Astrocyte (in vitro differentiated cells and primary cell): ENCODE results near the gene SMPDL3A. TPM values are rescaled to one million over a fixed set of nuclear protein-coding genes. Genes with fewer than 3 reads are reported as not detected.

Experiments used
- DNase-seq: peaks from one replicate; pipeline ENCODE4 v3.0.0-alpha.2; 2010; ENCODE audit warnings: low read depth
- FAIRE-seq: peaks from 2 replicates; lab custom pipeline; 2011; peaks lifted over from hg19 to GRCh38; lab: Jason Lieb, UNC
- H2AFZ ChIP-seq: 2 replicates; pipeline ENCODE4 v1.6.0; 2012; ENCODE audit warnings: low read depth, low read length, inconsistent platforms
- H3K27ac ChIP-seq: 2 replicates; pipeline ENCODE4 v1.5.1; 2011; ENCODE audit warnings: low read depth, low read length, inconsistent platforms
- H3K27me3 ChIP-seq: 2 replicates; pipeline ENCODE4 v1.6.0; 2011; ENCODE audit warnings: low read length, inconsistent platforms; ENCODE audit not compliant: insufficient read depth
- H3K36me3 ChIP-seq: 2 replicates; pipeline ENCODE4 v1.5.1; 2011; ENCODE audit warnings: low read length, inconsistent platforms; ENCODE audit not compliant: insufficient read depth
- H3K4me1 ChIP-seq: 2 replicates; pipeline ENCODE4 v1.5.1; 2011; ENCODE audit warnings: low read length, inconsistent platforms; ENCODE audit not compliant: insufficient read depth
- H3K4me2 ChIP-seq: 2 replicates; pipeline ENCODE4 v1.6.0; 2012; ENCODE audit warnings: low read length, inconsistent platforms
- H3K4me3 ChIP-seq: 2 replicates; pipeline ENCODE4 v1.5.1; 2011; ENCODE audit warnings: low read depth, mild to moderate bottlenecking, low read length, inconsistent platforms; ENCODE audit not compliant: insufficient read depth
- H3K79me2 ChIP-seq: 2 replicates; pipeline ENCODE4 v1.6.0; 2012; ENCODE audit warnings: mild to moderate bottlenecking, low read length, inconsistent platforms; ENCODE audit not compliant: insufficient read depth
- H3K9ac ChIP-seq: 2 replicates; pipeline ENCODE4 v1.6.0; 2012; ENCODE audit warnings: mild to moderate bottlenecking, low read length, inconsistent platforms
- H3K9me3 ChIP-seq: 2 replicates; pipeline ENCODE4 v1.5.1; 2012; ENCODE audit warnings: low read depth, mild to moderate bottlenecking, low read length, inconsistent platforms; ENCODE audit not compliant: insufficient read depth
- H4K20me1 ChIP-seq: 2 replicates; pipeline ENCODE4 v1.6.0; 2012; ENCODE audit warnings: low read length, inconsistent platforms; ENCODE audit not compliant: insufficient read depth
- H3K27ac Mint-ChIP-seq: one replicate; pipeline ENCODE4 v1.8.0; 2021; ENCODE audit warnings: mild to moderate bottlenecking, mixed read lengths; ENCODE audit not compliant: unreplicated experiment
- H3K27me3 Mint-ChIP-seq: one replicate; pipeline ENCODE4 v1.8.0; 2021; ENCODE audit warnings: low read depth, mixed read lengths; ENCODE audit not compliant: unreplicated experiment
- H3K36me3 Mint-ChIP-seq: one replicate; pipeline ENCODE4 v1.8.0; 2021; ENCODE audit warnings: low read depth, mixed read lengths; ENCODE audit not compliant: unreplicated experiment
- H3K4me1 Mint-ChIP-seq: one replicate; pipeline ENCODE4 v1.8.0; 2021; ENCODE audit warnings: low read depth, mixed read lengths; ENCODE audit not compliant: unreplicated experiment
- H3K4me3 Mint-ChIP-seq: one replicate; pipeline ENCODE4 v1.8.0; 2021; ENCODE audit warnings: mild to moderate bottlenecking, moderate library complexity, mixed read lengths; ENCODE audit not compliant: unreplicated experiment
- H3K9me3 Mint-ChIP-seq: one replicate; pipeline ENCODE4 v1.8.0; 2021; ENCODE audit warnings: mild to moderate bottlenecking, mixed read lengths; ENCODE audit not compliant: unreplicated experiment
- CTCF ChIP-seq: IDR thresholded peaks from 2 replicates; pipeline ENCODE4 v1.5.1; 2011; ENCODE audit warnings: low read depth, mild to moderate bottlenecking, inconsistent platforms, low read length, moderate library complexity; ENCODE audit not compliant: insufficient read depth
- EZH2 ChIP-seq: IDR thresholded peaks from 2 replicates; pipeline ENCODE4 v1.6.1; 2012; ENCODE audit warnings: mild to moderate bottlenecking, low read length, inconsistent platforms; ENCODE audit not compliant: insufficient read depth
- total RNA-seq: library from RNA; stranded (reverse); gene quantifications from 2 replicates; pipeline ENCODE4 v1.2.1, GENCODE V29; 2021

Gene SMPDL3A
- total RNA-seq, 1 donor from 2014 or later: 7.3 TPM

DNA sequence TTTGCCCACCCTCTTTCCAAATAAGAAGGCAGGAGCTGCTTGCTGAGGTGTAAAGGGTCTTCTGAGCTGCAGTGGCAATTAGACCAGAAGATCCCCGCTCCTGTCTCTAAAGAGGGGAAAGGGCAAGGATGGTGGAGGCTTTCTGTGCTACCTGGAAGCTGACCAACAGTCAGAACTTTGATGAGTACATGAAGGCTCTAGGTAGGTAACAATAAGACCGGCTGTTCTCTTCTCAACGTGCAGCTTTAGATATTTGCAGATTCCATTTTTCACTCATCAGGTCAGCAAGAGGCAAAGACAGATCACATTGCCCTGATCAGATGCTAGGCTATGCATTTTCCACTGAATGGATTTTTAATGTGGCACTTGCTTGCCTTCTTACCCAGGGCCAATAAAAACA lies 9.4 kb upstream of the SMPDL3A start, which contains the start of gene FABP7:
Gene FABP7, plus strand, starts transcription at position 50 of the 400 bp plus-strand sequence. Its CDS starts 79 bp downstream, at position 129.
- H3K4me1 ChIP-seq: no peaks in the 10 kb centered on the region
- Mint-ChIP-seq H3K27ac (no peak within 1 kb of the TSS), H3K9me3 (no peaks in the 10 kb centered on the region), H3K4me1 (peaks cover 8% of the 10 kb centered on the region), H3K36me3 (no peaks in the 10 kb centered on the region), H3K27me3 (no peaks in the 10 kb centered on the region), H3K4me3 (peak within 1 kb of the TSS; percentile 66)
- TF ChIP-seq CTCF (no peak), EZH2 (no peak)
- no peaks in the 10 kb centered on the region for H4K20me1 ChIP-seq
- no peaks in the 10 kb centered on the region for H3K79me2 ChIP-seq
- H3K4me3 ChIP-seq: peak within 1 kb of the TSS; percentile 13
- DNase-seq (no peak), FAIRE-seq (no peak)
- no peaks in the 10 kb centered on the region for H3K36me3 ChIP-seq
- peak within 1 kb of the TSS; percentile 68 for H2AFZ ChIP-seq
- H3K27me3 ChIP-seq: no peaks in the 10 kb centered on the region
- H3K4me2 ChIP-seq: peak within 1 kb of the TSS; percentile 71
- H3K27ac ChIP-seq: no peak within 1 kb of the TSS
- no peaks in the 10 kb centered on the region for H3K9me3 ChIP-seq
- H3K9ac ChIP-seq: peak within 1 kb of the TSS; percentile 16

DNA sequence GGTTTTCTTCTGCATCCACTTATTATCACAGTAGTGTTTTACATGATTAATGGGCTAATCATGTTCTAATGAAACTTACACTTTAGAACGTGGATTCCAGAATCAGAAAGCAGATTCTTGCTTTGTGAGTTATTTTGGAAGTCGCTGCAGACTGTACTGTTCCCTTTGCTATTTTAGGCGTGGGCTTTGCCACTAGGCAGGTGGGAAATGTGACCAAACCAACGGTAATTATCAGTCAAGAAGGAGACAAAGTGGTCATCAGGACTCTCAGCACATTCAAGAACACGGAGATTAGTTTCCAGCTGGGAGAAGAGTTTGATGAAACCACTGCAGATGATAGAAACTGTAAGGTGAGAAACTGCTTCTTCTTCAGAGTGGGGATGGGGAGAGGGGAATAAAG lies 8.9 kb upstream of the SMPDL3A start:
- H3K9me3 Mint-ChIP-seq: no peaks in the 10 kb centered on the region
- no peak overlapping the region for H3K4me3 Mint-ChIP-seq
- Histone ChIP-seq H3K9me3 (no peaks in the 10 kb centered on the region), H3K27ac (no peak overlapping the region), H4K20me1 (no peaks in the 10 kb centered on the region), H3K4me3 (no peak overlapping the region), H3K9ac (no peak overlapping the region), H3K4me2 (peak overlapping the region; percentile 71), H3K36me3 (no peaks in the 10 kb centered on the region), H3K27me3 (no peaks in the 10 kb centered on the region), H3K79me2 (no peaks in the 10 kb centered on the region), H2AFZ (peak overlapping the region; percentile 68), H3K4me1 (no peaks in the 10 kb centered on the region)
- no peak for DNase-seq
- H3K4me1 Mint-ChIP-seq: peaks cover 8% of the 10 kb centered on the region
- no peak overlapping the region for H3K27ac Mint-ChIP-seq
- no peak for TF ChIP-seq CTCF
- no peak for TF ChIP-seq EZH2
- no peaks in the 10 kb centered on the region for H3K36me3 Mint-ChIP-seq
- H3K27me3 Mint-ChIP-seq: no peaks in the 10 kb centered on the region
- no peak for FAIRE-seq

DNA sequence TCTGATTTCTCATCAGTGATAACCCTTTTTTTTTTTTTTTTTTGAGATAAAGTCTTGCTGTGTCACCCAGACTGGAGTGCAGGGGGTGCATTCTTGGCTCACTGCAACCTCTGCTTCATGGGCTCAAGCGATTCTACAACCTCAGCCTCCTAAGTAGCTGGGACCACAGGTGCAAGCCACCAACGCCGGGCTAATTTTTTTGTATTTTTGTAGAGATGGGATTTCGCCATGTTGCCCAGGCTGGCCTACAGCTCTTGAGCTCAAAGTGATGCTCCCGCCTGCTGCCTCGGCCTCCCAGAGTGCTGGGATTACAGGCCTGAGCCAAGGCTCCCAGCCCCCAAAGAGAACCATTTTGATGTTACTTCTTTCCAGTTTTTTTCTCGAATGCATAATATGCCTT lies 7.3 kb upstream of the SMPDL3A start:
- Histone ChIP-seq H3K4me1 (no peaks in the 10 kb centered on the region), H3K27me3 (no peaks in the 10 kb centered on the region), H3K4me2 (no peak overlapping the region), H3K27ac (no peak overlapping the region), H2AFZ (no peak overlapping the region), H3K4me3 (no peak overlapping the region), H4K20me1 (no peaks in the 10 kb centered on the region), H3K9me3 (no peaks in the 10 kb centered on the region), H3K79me2 (no peaks in the 10 kb centered on the region), H3K36me3 (no peaks in the 10 kb centered on the region), H3K9ac (no peak overlapping the region)
- FAIRE-seq (no peak), DNase-seq (no peak)
- Mint-ChIP-seq H3K27ac (no peak overlapping the region), H3K36me3 (no peaks in the 10 kb centered on the region), H3K9me3 (no peaks in the 10 kb centered on the region), H3K4me3 (no peak overlapping the region), H3K27me3 (peaks cover 2% of the 10 kb centered on the region), H3K4me1 (peaks cover 8% of the 10 kb centered on the region)
- no peak for TF ChIP-seq EZH2
- no peak for TF ChIP-seq CTCF
